HEK293 (cell line): ENCODE measurements around the gene KRTAP10-10.

ENCODE experiments used
- CTCF ChIA-PET: fragments of 350-600 bp; formaldehyde crosslinking; extraction: SDS; loops from one replicate; lab custom pipeline; 2021; ENCODE audit warnings: antibody characterized with exemption; lab: Yijun Ruan, JAX
- POLR2A ChIA-PET: fragments of 300-600 bp; formaldehyde crosslinking; extraction: SDS; loops from one replicate; lab custom pipeline; 2020; ENCODE audit warnings: antibody characterized with exemption, inconsistent platforms; lab: Yijun Ruan, JAX
- H3K27ac ChIP-seq: fragments of 200-500 bp; sonication (Bioruptor generic); 2 replicates; pipeline ENCODE4 v1.5.1; 2014; ENCODE audit warnings: low read depth, low read length, control low read depth, inconsistent platforms; ENCODE audit errors: extremely low read depth
- H3K36me3 ChIP-seq, 2 experiments: fragments of 200-500 bp in 1 of 2; sonication (Bioruptor generic) in 1 of 2; 1 replicate in 1 of 2; 2 replicates in 1 of 2; pipeline ENCODE4 v1.5.1; 2014 to 2017; ENCODE audit warnings: inconsistent platforms in 2 of 2, low read length in 2 of 2; ENCODE audit not compliant: control insufficient read depth in 2 of 2, insufficient read depth in 1 of 2
- H3K4me1 ChIP-seq: fragments of 200-500 bp; sonication (Bioruptor generic); 2 replicates; pipeline ENCODE4 v1.5.1; 2014; ENCODE audit warnings: mild to moderate bottlenecking, low read length, inconsistent platforms; ENCODE audit not compliant: control insufficient read depth, insufficient read depth
- H3K4me3 ChIP-seq: 2 replicates; pipeline ENCODE4 v1.5.1; 2011; ENCODE audit warnings: low read depth, mild to moderate bottlenecking, control low read depth, low read length, moderate library complexity
- H3K9me3 ChIP-seq: fragments of 200-500 bp; sonication (Bioruptor generic); 2 replicates; pipeline ENCODE4 v1.5.1; 2014; ENCODE audit warnings: low read depth, low read length, inconsistent platforms; ENCODE audit not compliant: control insufficient read depth, insufficient read depth
- HOXA7 ChIP-seq: sonication (generic); formaldehyde crosslinking; IDR thresholded peaks from 2 replicates; pipeline ENCODE4 v1.8.1; 2022; ENCODE audit warnings: missing genetic modification reagents, borderline replicate concordance
- SCRT2 ChIP-seq: fragments of 450-650 bp; formaldehyde crosslinking; IDR thresholded peaks from 2 replicates; pipeline ENCODE4 v1.5.1; 2016; ENCODE audit warnings: missing biosample characterization, missing genetic modification characterization
- SETDB1 ChIP-seq: IDR thresholded peaks from one replicate; pipeline ENCODE4 v1.6.1; 2017; ENCODE audit warnings: mild to moderate bottlenecking, low read length, moderate library complexity, mixed read lengths; ENCODE audit not compliant: insufficient read length
- SP3 ChIP-seq: fragments of 450-650 bp; formaldehyde crosslinking; IDR thresholded peaks from 2 replicates; pipeline ENCODE4 v1.5.1; 2016; ENCODE audit warnings: missing biosample characterization, missing genetic modification characterization
- ZBTB1 ChIP-seq: fragments of 450-650 bp; formaldehyde crosslinking; IDR thresholded peaks from 2 replicates; pipeline ENCODE4 v1.5.1; 2016; ENCODE audit warnings: missing biosample characterization, missing genetic modification characterization
- ZFP37 ChIP-seq: fragments of 450-650 bp; formaldehyde crosslinking; IDR thresholded peaks from 2 replicates; pipeline ENCODE4 v1.5.1; 2016; ENCODE audit warnings: missing biosample characterization, missing genetic modification characterization
- ZNF112 ChIP-seq: fragments of 450-650 bp; formaldehyde crosslinking; IDR thresholded peaks from 2 replicates; pipeline ENCODE4 v1.5.0; 2017; ENCODE audit warnings: missing biosample characterization, missing genetic modification characterization
- ZNF140 ChIP-seq: fragments of 450-650 bp; formaldehyde crosslinking; IDR thresholded peaks from 2 replicates; pipeline ENCODE4 v1.5.1; 2016; ENCODE audit warnings: missing biosample characterization, missing genetic modification characterization
- ZNF169 ChIP-seq: fragments of 450-650 bp; formaldehyde crosslinking; IDR thresholded peaks from 2 replicates; pipeline ENCODE4 v1.5.1; 2016; ENCODE audit warnings: missing biosample characterization, missing genetic modification characterization
- ZNF211 ChIP-seq: fragments of 450-650 bp; formaldehyde crosslinking; IDR thresholded peaks from 2 replicates; pipeline ENCODE4 v1.5.1; 2016; ENCODE audit warnings: low read depth, missing biosample characterization, missing genetic modification characterization
- ZNF473 ChIP-seq: fragments of 450-650 bp; formaldehyde crosslinking; IDR thresholded peaks from 2 replicates; pipeline ENCODE4 v1.5.1; 2017; ENCODE audit warnings: missing biosample characterization, missing genetic modification characterization
- ZNF530 ChIP-seq: fragments of 450-650 bp; formaldehyde crosslinking; IDR thresholded peaks from 2 replicates; pipeline ENCODE4 v1.5.1; 2016; ENCODE audit warnings: low read depth, missing biosample characterization, missing genetic modification characterization
- ZNF596 ChIP-seq: fragments of 450-650 bp; IDR thresholded peaks from 2 replicates; pipeline ENCODE4 v1.5.0; 2018; ENCODE audit warnings: missing biosample characterization, mild to moderate bottlenecking, missing genetic modification characterization, moderate library complexity
- ZNF600 ChIP-seq: fragments of 450-650 bp; formaldehyde crosslinking; IDR thresholded peaks from 2 replicates; pipeline ENCODE4 v1.5.1; 2016; ENCODE audit warnings: missing biosample characterization, missing genetic modification characterization
- ZNF707 ChIP-seq: fragments of 450-650 bp; formaldehyde crosslinking; IDR thresholded peaks from 2 replicates; pipeline ENCODE4 v1.5.1; 2016; ENCODE audit warnings: missing biosample characterization, missing genetic modification characterization
- TF ChIP-seq, protein P1 (sequence below): fragments of 450-650 bp; formaldehyde crosslinking; IDR thresholded peaks from 2 replicates; pipeline ENCODE4 v1.5.1; 2016; ENCODE audit warnings: missing biosample characterization, missing genetic modification characterization
- TF ChIP-seq, protein P2 (sequence below): fragments of 450-650 bp; formaldehyde crosslinking; IDR thresholded peaks from 2 replicates; pipeline ENCODE4 v1.5.1; 2017; ENCODE audit warnings: missing biosample characterization, missing genetic modification characterization
- TF ChIP-seq, protein P3 (sequence below): fragments of 450-650 bp; formaldehyde crosslinking; IDR thresholded peaks from 2 replicates; pipeline ENCODE4 v1.5.1; 2016; ENCODE audit warnings: missing biosample characterization, missing genetic modification characterization, borderline replicate concordance

KRTAP10-10 gene

DNA sequence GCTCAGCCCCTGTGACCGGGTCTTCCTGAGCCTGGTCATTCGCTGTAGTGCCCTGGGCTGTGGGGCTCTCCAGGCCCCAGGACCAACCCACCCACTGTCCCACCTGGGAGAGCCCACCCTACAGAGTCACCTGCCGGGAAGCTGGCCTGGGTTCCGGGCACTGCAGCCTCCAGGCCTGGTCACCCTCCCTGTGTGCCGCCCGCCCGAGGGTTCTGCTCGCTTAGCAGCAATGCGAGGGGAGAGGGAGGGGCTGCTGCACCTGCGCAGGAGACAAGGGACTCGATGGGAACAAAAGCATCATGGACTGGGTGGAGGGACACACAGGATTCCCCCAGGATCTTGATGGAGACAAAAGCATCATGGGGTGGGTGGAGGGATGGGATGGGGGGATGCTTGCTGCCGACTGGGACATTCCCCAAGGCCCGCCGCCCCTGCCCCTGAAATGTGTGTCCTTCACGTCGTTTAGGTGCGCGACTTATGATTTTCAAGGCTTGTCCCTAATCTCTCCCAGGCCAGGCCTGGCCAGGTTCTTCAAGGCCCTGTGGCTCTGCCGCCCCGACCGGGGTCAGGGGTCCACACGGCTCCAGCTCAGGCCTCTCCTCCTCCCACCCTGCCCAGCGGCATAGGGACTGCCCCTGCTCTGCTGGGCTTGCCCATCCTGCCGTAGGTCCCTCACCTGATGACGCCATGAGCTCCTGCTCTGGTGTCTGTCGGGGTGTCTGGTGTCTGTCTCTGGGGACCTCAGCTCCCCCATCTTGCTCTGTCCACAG lies 23.6 kb upstream of the KRTAP10-10 start (continued):
- TF ChIP-seq, protein P1, sequence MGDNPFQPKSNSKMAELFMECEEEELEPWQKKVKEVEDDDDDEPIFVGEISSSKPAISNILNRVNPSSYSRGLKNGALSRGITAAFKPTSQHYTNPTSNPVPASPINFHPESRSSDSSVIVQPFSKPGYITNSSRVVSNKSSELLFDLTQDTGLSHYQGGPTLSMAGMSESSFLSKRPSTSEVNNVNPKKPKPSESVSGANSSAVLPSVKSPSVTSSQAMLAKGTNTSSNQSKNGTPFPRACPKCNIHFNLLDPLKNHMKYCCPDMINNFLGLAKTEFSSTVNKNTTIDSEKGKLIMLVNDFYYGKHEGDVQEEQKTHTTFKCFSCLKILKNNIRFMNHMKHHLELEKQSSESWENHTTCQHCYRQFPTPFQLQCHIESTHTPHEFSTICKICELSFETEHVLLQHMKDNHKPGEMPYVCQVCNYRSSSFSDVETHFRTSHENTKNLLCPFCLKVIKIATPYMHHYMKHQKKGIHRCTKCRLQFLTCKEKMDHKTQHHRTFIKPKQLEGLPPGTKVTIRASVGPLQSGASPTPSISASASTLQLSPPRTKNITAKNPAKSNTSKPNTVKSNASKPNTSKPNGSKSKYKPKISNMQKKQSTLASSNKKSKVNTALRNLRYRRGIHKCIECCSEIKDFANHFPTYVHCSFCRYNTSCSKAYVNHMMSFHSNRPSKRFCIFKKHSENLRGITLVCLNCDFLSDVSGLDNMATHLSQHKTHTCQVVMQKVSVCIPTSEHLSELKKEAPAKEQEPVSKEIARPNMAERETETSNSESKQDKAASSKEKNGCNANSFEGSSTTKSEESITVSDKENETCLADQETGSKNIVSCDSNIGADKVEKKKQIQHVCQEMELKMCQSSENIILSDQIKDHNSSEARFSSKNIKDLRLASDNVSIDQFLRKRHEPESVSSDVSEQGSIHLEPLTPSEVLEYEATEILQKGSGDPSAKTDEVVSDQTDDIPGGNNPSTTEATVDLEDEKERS (tag by site-specific recombination) = no peak
- TF ChIP-seq, all 188 proteins: peak for 0

DNA sequence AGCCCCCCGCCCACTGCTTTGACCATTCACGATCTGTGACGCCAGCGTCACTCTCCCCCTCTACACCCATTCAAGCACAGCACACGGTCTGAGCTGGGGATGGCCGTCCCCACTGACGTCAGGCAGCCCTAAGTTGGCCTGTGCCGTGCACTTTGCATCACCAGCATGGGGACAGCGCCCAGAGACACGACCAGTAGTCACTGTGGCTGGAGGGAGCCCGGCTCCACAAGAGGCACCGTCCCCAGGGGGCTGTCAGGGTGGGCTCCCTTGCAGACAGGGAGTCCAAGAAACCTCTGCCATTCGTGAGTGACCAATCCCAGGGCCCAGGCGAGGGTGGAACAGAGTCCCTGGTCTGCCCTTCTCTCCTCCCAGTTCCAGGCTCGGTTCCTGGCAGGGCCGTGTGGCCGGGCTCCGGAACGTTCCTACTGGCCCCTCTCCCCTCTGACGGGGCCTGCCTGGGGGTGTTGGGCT lies 23.0 kb upstream of the KRTAP10-10 start:
- TF ChIP-seq ZNF600 (tag by site-specific recombination) = no peak
- TF ChIP-seq ZNF211 = no peak
- TF ChIP-seq, protein P2, sequence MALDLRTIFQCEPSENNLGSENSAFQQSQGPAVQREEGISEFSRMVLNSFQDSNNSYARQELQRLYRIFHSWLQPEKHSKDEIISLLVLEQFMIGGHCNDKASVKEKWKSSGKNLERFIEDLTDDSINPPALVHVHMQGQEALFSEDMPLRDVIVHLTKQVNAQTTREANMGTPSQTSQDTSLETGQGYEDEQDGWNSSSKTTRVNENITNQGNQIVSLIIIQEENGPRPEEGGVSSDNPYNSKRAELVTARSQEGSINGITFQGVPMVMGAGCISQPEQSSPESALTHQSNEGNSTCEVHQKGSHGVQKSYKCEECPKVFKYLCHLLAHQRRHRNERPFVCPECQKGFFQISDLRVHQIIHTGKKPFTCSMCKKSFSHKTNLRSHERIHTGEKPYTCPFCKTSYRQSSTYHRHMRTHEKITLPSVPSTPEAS (tag by site-specific recombination) = no peak
- TF ChIP-seq HOXA7 (CRISPR knock-in tag) = no peak
- TF ChIP-seq SETDB1 = no peak
- no peak for TF ChIP-seq ZFP37 (tag by site-specific recombination)
- TF ChIP-seq ZNF140 (tag by site-specific recombination) = no peak
- no peak for TF ChIP-seq ZNF112 (tag by site-specific recombination)
- TF ChIP-seq ZNF530 (tag by site-specific recombination) = no peak
- TF ChIP-seq, protein P3, sequence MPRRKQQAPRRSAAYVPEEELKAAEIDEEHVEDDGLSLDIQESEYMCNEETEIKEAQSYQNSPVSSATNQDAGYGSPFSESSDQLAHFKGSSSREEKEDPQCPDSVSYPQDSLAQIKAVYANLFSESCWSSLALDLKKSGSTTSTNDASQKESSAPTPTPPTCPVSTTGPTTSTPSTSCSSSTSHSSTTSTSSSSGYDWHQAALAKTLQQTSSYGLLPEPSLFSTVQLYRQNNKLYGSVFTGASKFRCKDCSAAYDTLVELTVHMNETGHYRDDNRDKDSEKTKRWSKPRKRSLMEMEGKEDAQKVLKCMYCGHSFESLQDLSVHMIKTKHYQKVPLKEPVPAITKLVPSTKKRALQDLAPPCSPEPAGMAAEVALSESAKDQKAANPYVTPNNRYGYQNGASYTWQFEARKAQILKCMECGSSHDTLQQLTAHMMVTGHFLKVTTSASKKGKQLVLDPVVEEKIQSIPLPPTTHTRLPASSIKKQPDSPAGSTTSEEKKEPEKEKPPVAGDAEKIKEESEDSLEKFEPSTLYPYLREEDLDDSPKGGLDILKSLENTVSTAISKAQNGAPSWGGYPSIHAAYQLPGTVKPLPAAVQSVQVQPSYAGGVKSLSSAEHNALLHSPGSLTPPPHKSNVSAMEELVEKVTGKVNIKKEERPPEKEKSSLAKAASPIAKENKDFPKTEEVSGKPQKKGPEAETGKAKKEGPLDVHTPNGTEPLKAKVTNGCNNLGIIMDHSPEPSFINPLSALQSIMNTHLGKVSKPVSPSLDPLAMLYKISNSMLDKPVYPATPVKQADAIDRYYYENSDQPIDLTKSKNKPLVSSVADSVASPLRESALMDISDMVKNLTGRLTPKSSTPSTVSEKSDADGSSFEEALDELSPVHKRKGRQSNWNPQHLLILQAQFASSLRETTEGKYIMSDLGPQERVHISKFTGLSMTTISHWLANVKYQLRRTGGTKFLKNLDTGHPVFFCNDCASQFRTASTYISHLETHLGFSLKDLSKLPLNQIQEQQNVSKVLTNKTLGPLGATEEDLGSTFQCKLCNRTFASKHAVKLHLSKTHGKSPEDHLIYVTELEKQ (tag by site-specific recombination) = no peak
- TF ChIP-seq SCRT2 = no peak
- TF ChIP-seq ZNF473 (tag by site-specific recombination) = no peak
- no peak for TF ChIP-seq ZBTB1
- no peak for TF ChIP-seq SP3
- no peak for TF ChIP-seq ZNF596 (tag by site-specific recombination)
- no peak for TF ChIP-seq ZNF707 (tag by site-specific recombination)
- TF ChIP-seq ZNF169 (tag by site-specific recombination) = no peak
- ChIA-PET POLR2A (no interaction called here), CTCF (no interaction called here)
- no peaks in the 10 kb centered on the region for H3K4me1 ChIP-seq
- no peaks in the 10 kb centered on the region for H3K36me3 ChIP-seq
- no peak overlapping the region for H3K4me3 ChIP-seq
- no peak overlapping the region for H3K27ac ChIP-seq
- H3K9me3 ChIP-seq = no peaks in the 10 kb centered on the region
